HFFc6 (cell line): ENCODE data around the gene NUMBL. TPM values are rescaled to one million over a fixed set of nuclear protein-coding genes. Genes with fewer than 3 reads are reported as not detected.
A peak's percentile ranks its signal among the peaks of the same experiment; 100 is the strongest.

Experiments used
- DNase-seq: peaks from one replicate; pipeline ENCODE4 v3.0.0-alpha.2; 2018
- H3K27ac Mint-ChIP-seq: 2 replicates; pipeline ENCODE4 v1.8.0; 2020; ENCODE audit warnings: mild to moderate bottlenecking, mixed read lengths
- H3K27me3 Mint-ChIP-seq: 2 replicates; pipeline ENCODE4 v1.8.0; 2021; ENCODE audit warnings: mild to moderate bottlenecking, moderate library complexity, mixed read lengths; ENCODE audit not compliant: insufficient read depth
- H3K36me3 Mint-ChIP-seq: 2 replicates; pipeline ENCODE4 v1.8.0; 2021; ENCODE audit warnings: low read depth, mixed read lengths
- H3K4me1 Mint-ChIP-seq: 2 replicates; pipeline ENCODE4 v1.8.0; 2020; ENCODE audit warnings: low read depth, mixed read lengths
- H3K4me3 Mint-ChIP-seq: 2 replicates; pipeline ENCODE4 v1.8.0; 2020; ENCODE audit warnings: mild to moderate bottlenecking, moderate library complexity, mixed read lengths
- H3K9me3 Mint-ChIP-seq: 2 replicates; pipeline ENCODE4 v1.8.0; 2020; ENCODE audit warnings: mild to moderate bottlenecking, mixed read lengths
- CTCF ChIP-seq: fragments of 200-600 bp; sonication (generic); IDR thresholded peaks from 2 replicates; pipeline ENCODE4 v1.5.0; 2021; ENCODE audit warnings: antibody characterized with exemption, mild to moderate bottlenecking
- total RNA-seq, 6 experiments: library from RNA; stranded (reverse); fragmentation: NEBNext Ultra II Directional; extraction: Animal tissue kit (Norgen Biotek cat#: 25700); gene quantifications; 2 replicates in 1 of 6; 3 replicates in 5 of 6; pipeline ENCODE4 v1.2.3, GENCODE V29; 2021

Gene NUMBL
- total RNA-seq, 6 experiments from 2014 or later: 49.1 to 58.3 (median 53.6) TPM

- DNase-seq: no peak
- Mint-ChIP-seq H3K36me3 (peaks cover under 1% of the 10 kb centered on the region), H3K9me3 (no peaks in the 10 kb centered on the region), H3K4me1 (peaks cover 5% of the 10 kb centered on the region; the same call in 1 of the 2 replicates), H3K27ac (peak overlapping the region; percentile 97), H3K27me3 (peaks cover 3% of the 10 kb centered on the region; the same call in 1 of the 2 replicates), H3K4me3 (peak overlapping the region; percentile 88; the same call in 1 of the 2 replicates)
- TF ChIP-seq CTCF: no peak
Measured at GRCh38 chr19:40691421-40692211, 1.2 kb upstream of the NUMBL start.

- peak; percentile 85 for DNase-seq
- Mint-ChIP-seq H3K36me3 (peaks cover 7% of the 10 kb centered on the region), H3K27me3 (peaks cover 3% of the 10 kb centered on the region; the same call in 1 of the 2 replicates), H3K27ac (peak overlapping the region; percentile 97), H3K9me3 (no peaks in the 10 kb centered on the region), H3K4me1 (peaks cover 5% of the 10 kb centered on the region; the same call in 1 of the 2 replicates), H3K4me3 (peak overlapping the region; percentile 88)
- TF ChIP-seq CTCF: no peak
Measured at GRCh38 chr19:40690693-40691420, 406 bp upstream of the NUMBL start.

GRCh38 chr19:40689339-40690049 lies 957 bp downstream of the NUMBL start:
- H3K4me3 Mint-ChIP-seq: no peak overlapping the region
- peaks cover 20% of the 10 kb centered on the region for H3K36me3 Mint-ChIP-seq
- H3K4me1 Mint-ChIP-seq: peaks cover 5% of the 10 kb centered on the region; the same call in 1 of the 2 replicates
- peaks cover 5% of the 10 kb centered on the region for H3K27me3 Mint-ChIP-seq
- H3K9me3 Mint-ChIP-seq: no peaks in the 10 kb centered on the region
- no peak for TF ChIP-seq CTCF
- peak overlapping the region; percentile 51 for H3K27ac Mint-ChIP-seq
- DNase-seq: no peak

- H3K27me3 Mint-ChIP-seq: peaks cover 5% of the 10 kb centered on the region
- peaks cover 5% of the 10 kb centered on the region; the same call in 1 of the 2 replicates for H3K4me1 Mint-ChIP-seq
- no peaks in the 10 kb centered on the region for H3K9me3 Mint-ChIP-seq
- no peak overlapping the region for H3K4me3 Mint-ChIP-seq
- no peak overlapping the region for H3K27ac Mint-ChIP-seq
- peaks cover 22% of the 10 kb centered on the region for H3K36me3 Mint-ChIP-seq
- no peak for DNase-seq
- TF ChIP-seq CTCF: no peak
Measured at GRCh38 chr19:40688987-40689338, 1.5 kb downstream of the NUMBL start.

- Mint-ChIP-seq H3K4me3 (no peak overlapping the region), H3K36me3 (peaks cover 22% of the 10 kb centered on the region), H3K27ac (no peak overlapping the region), H3K4me1 (peaks cover 5% of the 10 kb centered on the region; the same call in 1 of the 2 replicates), H3K9me3 (no peaks in the 10 kb centered on the region), H3K27me3 (peaks cover 5% of the 10 kb centered on the region)
- DNase-seq: no peak
- TF ChIP-seq CTCF: no peak
Measured at GRCh38 chr19:40688309-40688708, 2.1 kb downstream of the NUMBL start.
